H1 (cell line): ENCODE results near the gene SGO1. TPM values are rescaled to one million over a fixed set of nuclear protein-coding genes. Genes with fewer than 3 reads are reported as not detected.

ENCODE experiments used
- CTCF ChIA-PET: fragments of 300-600 bp; sonication (Branson Sonifier 250); formaldehyde crosslinking; loops from one replicate; lab custom pipeline; 2021; ENCODE audit not compliant: partially characterized antibody; lab: Charles Lee
- POLR2A ChIA-PET: fragments of 300-600 bp; sonication (Branson Sonifier 250); formaldehyde crosslinking; loops from one replicate; lab custom pipeline; 2021; ENCODE audit warnings: inconsistent platforms; ENCODE audit not compliant: partially characterized antibody; lab: Charles Lee
- DNase-seq, 2 experiments: peaks; one replicate each; pipeline versions ENCODE4 v3.0.0 to v3.0.0-alpha.2; 2010 to 2022; ENCODE audit warnings: low spot score in 2 of 2, low read depth in 1 of 2, mixed read lengths in 1 of 2
- FAIRE-seq: peaks from 2 replicates; lab custom pipeline; 2011; peaks lifted over from hg19 to GRCh38; lab: Jason Lieb, UNC
- H2AFZ ChIP-seq: 2 replicates; pipeline ENCODE4 v1.8.1; 2012; ENCODE audit warnings: low read length, inconsistent platforms
- H2AK5ac ChIP-seq: 2 replicates; pipeline ENCODE4 v1.6.1; 2013; ENCODE audit warnings: low read depth, low read length
- H2BK120ac ChIP-seq: replicated peaks from 2 replicates; pipeline ENCODE3; 2013; ENCODE audit warnings: low read depth, low read length, inconsistent platforms
- H2BK12ac ChIP-seq: 2 replicates; pipeline ENCODE4 v1.6.1; 2013; ENCODE audit warnings: low read depth, low read length
- H2BK15ac ChIP-seq: 2 replicates; pipeline ENCODE4 v1.6.1; 2013; ENCODE audit warnings: low read length
- H2BK20ac ChIP-seq: 2 replicates; pipeline ENCODE4 v1.6.1; 2013; ENCODE audit warnings: low read length
- H2BK5ac ChIP-seq: 2 replicates; pipeline ENCODE4 v1.6.1; 2013; ENCODE audit warnings: low read depth, low read length
- H3K14ac ChIP-seq: 2 replicates; pipeline ENCODE4 v1.6.1; 2013; ENCODE audit warnings: inconsistent platforms; ENCODE audit not compliant: insufficient read length
- H3K18ac ChIP-seq: 2 replicates; pipeline ENCODE4 v1.6.1; 2013; ENCODE audit warnings: low read length; ENCODE audit errors: extremely low read depth
- H3K23ac ChIP-seq: 2 replicates; pipeline ENCODE4 v1.6.1; 2013; ENCODE audit warnings: inconsistent platforms; ENCODE audit not compliant: insufficient read length
- H3K23me2 ChIP-seq: 2 replicates; pipeline ENCODE4 v1.6.1; 2013; ENCODE audit warnings: low read depth, low read length
- H3K27ac ChIP-seq: 2 replicates; pipeline ENCODE4 v1.6.1; 2011; ENCODE audit warnings: low read depth, low read length, inconsistent platforms
- H3K27me3 ChIP-seq, 4 experiments: replicated peaks in 1 of 4; 1 replicate in 1 of 4; 2 replicates in 3 of 4; pipeline versions ENCODE4 v1.6.1 to v1.8.1; 2011 to 2013; ENCODE audit warnings: low read length in 3 of 4, mild to moderate bottlenecking in 3 of 4, inconsistent platforms in 2 of 4, mixed read lengths in 2 of 4, moderate library complexity in 1 of 4; ENCODE audit not compliant: control insufficient read depth in 3 of 4, insufficient read depth in 3 of 4; ENCODE audit errors: extremely low read depth in 1 of 4
- H3K36me3 ChIP-seq, 4 experiments: 2 replicates each; pipeline versions ENCODE4 v1.6.1 to v1.8.1; 2011 to 2013; ENCODE audit warnings: mild to moderate bottlenecking in 4 of 4, low read length in 3 of 4, moderate library complexity in 2 of 4, control low read depth in 1 of 4, inconsistent platforms in 1 of 4; ENCODE audit not compliant: insufficient read depth in 4 of 4, control insufficient read depth in 2 of 4
- H3K4ac ChIP-seq: replicated peaks from 2 replicates; pipeline ENCODE3; 2013; ENCODE audit warnings: low read length, low read depth, mixed read lengths, inconsistent platforms; ENCODE audit not compliant: insufficient read length
- H3K4me1 ChIP-seq, 4 experiments: replicated peaks in 1 of 4; 1 replicate in 1 of 4; 2 replicates in 3 of 4; pipeline versions ENCODE4 v1.6.1 to v1.8.1; 2011 to 2013; ENCODE audit warnings: low read length in 3 of 4, inconsistent platforms in 2 of 4, mixed read lengths in 1 of 4; ENCODE audit not compliant: insufficient read depth in 4 of 4, control insufficient read depth in 3 of 4
- H3K4me2 ChIP-seq, 2 experiments: 2 replicates each; pipeline versions ENCODE4 v1.6.1 to v1.8.1; 2011 to 2013; ENCODE audit warnings: low read depth in 2 of 2, low read length in 2 of 2, control low read depth in 1 of 2, inconsistent platforms in 1 of 2, mild to moderate bottlenecking in 1 of 2; ENCODE audit not compliant: insufficient read depth in 1 of 2
- H3K4me3 ChIP-seq, 4 experiments: fragments of 200-600, 300-600 bp in 1 of 4; sonication (generic), shearing (Covaris generic), sonication (Bioruptor Twin) in 1 of 4; 2 replicates each; pipeline versions ENCODE4 v1.5.1 to v1.8.1; 2011 to 2016; ENCODE audit warnings: low read length in 4 of 4, low read depth in 3 of 4, control low read depth in 2 of 4, inconsistent platforms in 2 of 4, mild to moderate bottlenecking in 2 of 4, mixed read lengths in 1 of 4, moderate library complexity in 1 of 4; ENCODE audit not compliant: insufficient read depth in 2 of 4; ENCODE audit errors: extremely low read depth in 1 of 4
- H3K56ac ChIP-seq: replicated peaks from 2 replicates; pipeline ENCODE3; 2013; ENCODE audit warnings: low read depth, mild to moderate bottlenecking, mixed read lengths, low read length, inconsistent platforms; ENCODE audit not compliant: insufficient read length
- H3K79me1 ChIP-seq: 2 replicates; pipeline ENCODE4 v1.6.1; 2013; ENCODE audit warnings: low read depth, low read length, control low read depth
- H3K79me2 ChIP-seq, 2 experiments: 2 replicates each; pipeline versions ENCODE4 v1.6.1 to v1.8.1; 2012 to 2013; ENCODE audit warnings: low read length in 2 of 2, mild to moderate bottlenecking in 2 of 2, inconsistent platforms in 1 of 2; ENCODE audit not compliant: insufficient read depth in 2 of 2, control insufficient read depth in 1 of 2
- H3K9ac ChIP-seq, 4 experiments: replicated peaks in 1 of 4; 1 replicate in 1 of 4; 2 replicates in 3 of 4; pipeline versions ENCODE4 v1.6.1 to v1.8.1; 2011 to 2013; ENCODE audit warnings: low read depth in 3 of 4, low read length in 3 of 4, control low read depth in 2 of 4, mild to moderate bottlenecking in 2 of 4, moderate library complexity in 2 of 4, inconsistent platforms in 1 of 4; ENCODE audit errors: extremely low read depth in 1 of 4
- H3K9me3 ChIP-seq, 2 experiments: 2 replicates each; pipeline versions ENCODE4 v1.6.1 to v1.8.1; 2012 to 2013; ENCODE audit warnings: mild to moderate bottlenecking in 2 of 2, moderate library complexity in 2 of 2, control low read depth in 1 of 2, inconsistent platforms in 1 of 2, low read depth in 1 of 2, low read length in 1 of 2, mixed read lengths in 1 of 2; ENCODE audit not compliant: insufficient read depth in 2 of 2
- H4K20me1 ChIP-seq, 2 experiments: replicated peaks in 1 of 2; 2 replicates each; pipeline versions ENCODE3 to v1.8.1; 2011 to 2013; ENCODE audit warnings: inconsistent platforms in 2 of 2, low read length in 2 of 2, mild to moderate bottlenecking in 1 of 2; ENCODE audit not compliant: insufficient read depth in 2 of 2, control insufficient read depth in 1 of 2
- H4K5ac ChIP-seq: 2 replicates; pipeline ENCODE4 v1.6.1; 2013; ENCODE audit warnings: low read length, low read depth, mixed read lengths, inconsistent platforms; ENCODE audit not compliant: insufficient read length
- H4K8ac ChIP-seq: 2 replicates; pipeline ENCODE4 v1.8.0; 2013; ENCODE audit warnings: mild to moderate bottlenecking, moderate library complexity, low read length, inconsistent platforms; ENCODE audit not compliant: insufficient read depth; ENCODE audit errors: extremely low read depth
- H4K91ac ChIP-seq: replicated peaks from 2 replicates; pipeline ENCODE3; 2013; ENCODE audit warnings: low read length, mixed read lengths, inconsistent platforms; ENCODE audit not compliant: insufficient read length
- ASH2L ChIP-seq: fragments of 200-600, 300-600 bp; sonication (generic); IDR thresholded peaks from one replicate; pipeline ENCODE4 v1.7.1; 2017; ENCODE audit warnings: low read length
- ATF2 ChIP-seq: IDR thresholded peaks from 2 replicates; pipeline ENCODE4 v1.6.1; 2012; ENCODE audit warnings: low read length, inconsistent platforms
- BCL11A ChIP-seq, 2 experiments: IDR thresholded peaks; one replicate each; pipeline ENCODE4 v1.6.1; 2011; ENCODE audit warnings: low read depth in 2 of 2, low read length in 2 of 2, mild to moderate bottlenecking in 2 of 2
- CEBPB ChIP-seq: IDR thresholded peaks from 2 replicates; pipeline ENCODE4 v1.6.1; 2012; ENCODE audit warnings: low read depth, low read length
- CREB1 ChIP-seq: IDR thresholded peaks from 2 replicates; pipeline ENCODE4 v1.6.1; 2012; ENCODE audit warnings: inconsistent platforms
- GABPA ChIP-seq: IDR thresholded peaks from 2 replicates; pipeline ENCODE4 v1.6.1; 2011; ENCODE audit warnings: mild to moderate bottlenecking, low read length, moderate library complexity, borderline replicate concordance; ENCODE audit not compliant: insufficient read depth
- KDM1A ChIP-seq: fragments of 200-600, 300-600 bp; sonication (generic); IDR thresholded peaks from 2 replicates; pipeline ENCODE4 v1.7.1; 2016; ENCODE audit warnings: mild to moderate bottlenecking, low read length, borderline replicate concordance
- KDM4A ChIP-seq: IDR thresholded peaks from one replicate; pipeline ENCODE4 v1.7.1; 2012; ENCODE audit warnings: low read depth, mild to moderate bottlenecking, moderate library complexity, low read length, inconsistent platforms; ENCODE audit not compliant: severe bottlenecking
- MAFK ChIP-seq: IDR thresholded peaks from 2 replicates; pipeline ENCODE4 v1.6.1; 2012; ENCODE audit warnings: low read depth, mild to moderate bottlenecking, improper control_type of control experiment, low read length
- MAX ChIP-seq: IDR thresholded peaks from 2 replicates; pipeline ENCODE4 v1.6.1; 2012; ENCODE audit warnings: inconsistent platforms
- NANOG ChIP-seq: IDR thresholded peaks from 2 replicates; pipeline ENCODE4 v1.6.1; 2011; ENCODE audit warnings: low read length, low read depth, mild to moderate bottlenecking, inconsistent platforms; ENCODE audit not compliant: insufficient read depth, poor library complexity, severe bottlenecking
- TEAD4 ChIP-seq: IDR thresholded peaks from 2 replicates; pipeline ENCODE4 v1.6.1; 2012; ENCODE audit warnings: low read depth, low read length, inconsistent platforms, mixed read lengths
- WGBS, 2 experiments: shearing (Covaris generic) in 1 of 2; methylation state at CpG; one replicate each; pipeline versions ENCODE4 v1.1.6 to v1.1.7; 2013 to 2015; ENCODE audit warnings: low lambda C conversion rate in 2 of 2, mixed read lengths in 2 of 2, inconsistent platforms in 1 of 2, low coverage in 1 of 2, missing lambda C conversion rate in 1 of 2; ENCODE audit not compliant: insufficient replicate concordance in 2 of 2, insufficient coverage in 1 of 2, insufficient read length in 1 of 2; ENCODE audit errors: extremely low coverage in 1 of 2, missing lambda C conversion rate in 1 of 2; 5-methylcytosine and 5-hydroxymethylcytosine counted together
- polyA plus RNA-seq, 7 experiments: library from polyadenylated mRNA; depleted of rRNA in 3 of 7; stranded (reverse) in 5 of 7; unstranded in 2 of 7; fragments of >200 nt in 5 of 7; fragments of 200-250 nt in 2 of 7; gene quantifications; 1 replicate in 5 of 7; 2 replicates in 1 of 7; 4 replicates in 1 of 7; pipeline versions ENCODE4 v1.2.1 to v1.2.3, GENCODE V29; 2011 to 2013; ENCODE audit warnings: missing spikeins in 2 of 7, mixed read lengths in 2 of 7
- total RNA-seq: library from RNA; stranded (reverse); fragmentation: NEBNext Ultra II Directional; extraction: Animal tissue kit (Norgen Biotek cat#: 25700); gene quantifications from 2 replicates; pipeline ENCODE4 v1.2.1, GENCODE V29; 2021

SGO1 gene
- total and polyA plus RNA-seq, 2 of the 8 experiments (the other 6 are each of a cell fraction or from before 2014, with no cell fraction given) = 6.9 to 36.4 TPM

GRCh38 chr3:20141851-20142250 lies 44.2 kb downstream of the SGO1 start:
- Histone ChIP-seq H2AK5ac (no peak overlapping the region), H3K79me2 (no peaks in the 10 kb centered on the region), H4K8ac (no peak overlapping the region), H3K9me3 (no peaks in the 10 kb centered on the region), H2BK12ac (no peak overlapping the region), H3K36me3 (no peaks in the 10 kb centered on the region), H2BK15ac (no peak overlapping the region), H3K27ac (no peak overlapping the region), H2AFZ (peak overlapping the region; percentile 73; the same call in 1 of the 2 replicates), H3K4me1 (no peaks in the 10 kb centered on the region; a peak in 1 of 7 replicates), H3K18ac (no peak overlapping the region), H3K14ac (no peak overlapping the region), H2BK20ac (no peak overlapping the region), H3K9ac (no peak overlapping the region), H3K4ac (no peak overlapping the region), H3K23me2 (0 out of 2 replicates have a peak, but pooled peaks cover 2% of the 10 kb centered on the region), H4K5ac (no peak overlapping the region), H3K27me3 (no peaks in the 10 kb centered on the region), H3K23ac (no peak overlapping the region), H2BK5ac (no peak overlapping the region), H3K4me2 (peak overlapping the region; percentile 12 to 23; a peak in 2 of 4 replicates), H3K4me3 (no peak overlapping the region), H4K91ac (no peak overlapping the region), H4K20me1 (no peaks in the 10 kb centered on the region), H3K56ac (no peak overlapping the region), H3K79me1 (no peaks in the 10 kb centered on the region), H2BK120ac (no peak overlapping the region)
- DNase-seq = peak in 1 of 2 experiments; percentile 50
- POLR2A ChIA-PET = interaction anchor here (0.7 to 1.1 kb wide), 3 partner anchors 9 to 267 kb away, joined by 3 to 4 read pairs (median 3); no protein-coding TSS in a partner anchor
- CTCF ChIA-PET = interaction anchor here (0.6 to 1.6 kb wide), 5 partner anchors 9 to 331 kb away, joined by 3 to 5 read pairs (median 3); no protein-coding TSS in a partner anchor
- FAIRE-seq = no peak
- 45% methylated on average over 7 of the region's 7 CpGs; no CpG with 5 or more reads in 1 of the 2 experiments for WGBS, 2 experiments
- no peak for TF ChIP-seq ATF2
- TF ChIP-seq GABPA = no peak
- no peak for TF ChIP-seq ASH2L
- no peak for TF ChIP-seq TEAD4
- TF ChIP-seq CEBPB = no peak
- no peak for TF ChIP-seq NANOG
- no peak for TF ChIP-seq CREB1
- no peak for TF ChIP-seq MAX
- no peak for TF ChIP-seq KDM4A
- TF ChIP-seq KDM1A = no peak
- no peak for TF ChIP-seq MAFK
- TF ChIP-seq BCL11A (IDR thresholded peaks at IDR 0.05; ENCODE audit: low read depth in 2 of 2, low read length in 2 of 2) = no peak
